GM06990 (cell line): ENCODE results near the gene CASP7.
A peak's percentile ranks its signal among the peaks of the same experiment; 100 is the strongest.

Experiments
- DNase-seq: peaks from one replicate; pipeline ENCODE4 v3.0.0-alpha.2; 2011; ENCODE audit not compliant: insufficient read length; ENCODE audit errors: extremely low read depth
- H3K27me3 ChIP-seq: replicated peaks from 2 replicates; pipeline ENCODE4 v1.6.0; 2011; ENCODE audit warnings: low read length; ENCODE audit not compliant: control insufficient read depth, insufficient read depth
- H3K36me3 ChIP-seq: 2 replicates; pipeline ENCODE4 v1.5.1; 2011; ENCODE audit warnings: low read length; ENCODE audit not compliant: control insufficient read depth, insufficient read depth
- H3K4me3 ChIP-seq: replicated peaks from 2 replicates; pipeline ENCODE4 v1.5.1; 2011; ENCODE audit warnings: low read depth, mild to moderate bottlenecking, control low read depth, low read length
- CTCF ChIP-seq: IDR thresholded peaks from 2 replicates; pipeline ENCODE4 v1.5.1; 2011; ENCODE audit warnings: low read length, control low read depth, mild to moderate bottlenecking, inconsistent platforms; ENCODE audit not compliant: insufficient read depth, poor library complexity, severe bottlenecking

CASP7 gene

DNA sequence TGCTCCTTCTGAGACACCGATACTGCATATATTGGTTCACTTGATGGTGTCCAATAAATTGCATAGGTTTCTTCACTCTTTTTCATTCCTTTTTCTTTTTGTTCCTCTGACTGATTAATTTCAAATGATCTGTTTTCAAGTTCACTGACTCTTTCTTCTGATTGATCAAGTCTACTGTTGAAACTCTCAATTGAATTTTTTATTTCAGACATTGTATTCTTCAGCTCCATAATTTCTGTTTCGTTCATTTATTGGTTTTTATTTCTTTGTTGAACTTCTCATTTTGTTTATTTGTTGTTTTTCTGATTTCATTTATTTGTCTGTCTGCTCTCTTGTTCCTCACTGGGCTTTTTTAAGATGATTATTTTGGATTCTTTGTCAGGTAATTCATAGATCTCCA is 13.6 kb downstream of the CASP7 start:
- no peak for TF ChIP-seq CTCF
- Histone ChIP-seq H3K4me3 (no peak overlapping the region), H3K27me3 (no peaks in the 10 kb centered on the region), H3K36me3 (peaks cover 5% of the 10 kb centered on the region)
- DNase-seq = no peak

DNA sequence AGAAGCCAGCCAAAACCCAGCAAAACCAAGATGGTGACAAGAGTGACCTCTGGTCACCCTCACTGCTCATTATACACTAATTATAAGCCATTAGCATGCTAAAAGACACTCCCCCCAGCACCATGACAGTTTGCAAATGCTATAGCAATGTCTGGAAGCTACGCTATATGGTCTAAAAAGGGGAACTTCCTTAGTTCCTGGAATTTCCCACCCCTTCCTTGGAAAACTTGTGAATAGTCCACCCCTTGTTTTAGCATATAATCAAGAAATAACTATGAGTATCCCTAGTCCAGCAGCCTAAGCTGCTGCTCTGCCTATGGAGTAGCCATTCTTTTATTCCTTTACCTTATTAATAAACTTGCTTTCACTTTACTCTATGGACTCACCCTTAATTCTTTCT is 16.0 kb downstream of the CASP7 start:
- no peak for TF ChIP-seq CTCF

GRCh38 chr10:113697595-113697994 is 17.9 kb downstream of the CASP7 start:
- TF ChIP-seq CTCF = no peak
- DNase-seq = no peak
- Histone ChIP-seq H3K27me3 (no peaks in the 10 kb centered on the region), H3K4me3 (no peak overlapping the region), H3K36me3 (peaks cover 1% of the 10 kb centered on the region)

More for the DNA sequence above, 16.0 kb downstream of the CASP7 start:
- DNase-seq = no peak
- H3K27me3 ChIP-seq = no peaks in the 10 kb centered on the region
- H3K36me3 ChIP-seq = peaks cover 6% of the 10 kb centered on the region
- H3K4me3 ChIP-seq = no peak overlapping the region

- peaks cover 4% of the 10 kb centered on the region for H3K36me3 ChIP-seq
- peak; percentile 66 for TF ChIP-seq CTCF
- DNase-seq = no peak
- no peak overlapping the region for H3K4me3 ChIP-seq
- H3K27me3 ChIP-seq = no peaks in the 10 kb centered on the region
These were observed 25.1 kb downstream of the CASP7 start for GRCh38 chr10:113704637-113705343.

DNA sequence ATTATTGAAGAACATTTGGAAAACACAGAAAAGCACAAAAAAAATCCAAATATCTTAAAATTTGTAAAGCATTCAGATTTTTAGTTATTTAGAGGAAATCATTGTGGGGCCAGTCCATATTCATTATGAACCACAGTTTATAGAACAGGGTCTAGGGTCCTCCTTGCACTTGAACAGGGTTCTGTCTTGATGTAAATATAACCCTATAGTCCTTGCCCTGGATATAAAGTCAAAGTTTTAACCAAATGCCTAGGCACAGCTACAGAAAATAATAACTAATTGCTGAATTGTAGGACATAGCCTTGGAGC is 25.6 kb downstream of the CASP7 start:
- no peaks in the 10 kb centered on the region for H3K27me3 ChIP-seq
- no peak overlapping the region for H3K4me3 ChIP-seq
- TF ChIP-seq CTCF = no peak
- no peak for DNase-seq
- H3K36me3 ChIP-seq = peaks cover 4% of the 10 kb centered on the region

GRCh38 chr10:113706623-113707022 is 26.9 kb downstream of the CASP7 start:
- TF ChIP-seq CTCF = no peak
- DNase-seq = no peak
- Histone ChIP-seq H3K4me3 (no peak overlapping the region), H3K27me3 (no peaks in the 10 kb centered on the region), H3K36me3 (peaks cover 5% of the 10 kb centered on the region)
